Measurements from ENCODE around the gene AMACR.

DNA sequence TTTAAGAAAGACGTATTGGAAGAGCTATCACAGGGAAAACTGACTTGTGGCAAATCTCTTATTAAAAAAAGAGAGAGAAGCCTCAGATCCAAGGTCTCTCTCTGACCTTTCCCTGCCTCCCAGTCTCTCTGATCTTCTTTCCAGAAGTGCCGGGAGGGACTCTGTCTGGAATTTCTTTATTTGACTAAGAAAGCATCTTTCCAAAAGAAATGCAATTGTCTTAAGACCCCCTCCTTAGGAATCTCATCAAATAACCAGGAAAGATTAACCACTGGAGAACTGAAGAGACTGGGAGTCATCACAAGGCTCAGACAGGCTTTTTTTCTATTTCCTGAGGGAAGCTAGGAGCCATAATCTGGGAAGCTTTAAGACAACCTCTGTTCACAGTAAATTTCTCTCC, 30.5 kb upstream of the AMACR start:
- TF ChIP-seq TAF1 (IDR thresholded peaks at IDR 0.05; ENCODE audit: low read depth, low read length) = no peak
- TF ChIP-seq POLR2AphosphoS5 (IDR thresholded peaks at IDR 0.05; ENCODE audit: low read depth, low read length) = no peak
- TF ChIP-seq POLR2A (IDR thresholded peaks at IDR 0.05; ENCODE audit: low read depth, low read length) = no peak
- TF ChIP-seq POU2F2 (IDR thresholded peaks at IDR 0.05; ENCODE audit: low read depth, low read length) = no peak

Data from GM12891 (cell line).